RWPE1 (cell line): Measurements from ENCODE around the gene NPPC.
"Not testable (repeated sequence)": the region's sequence is repeated elsewhere in the genome, so short reads cannot be mapped to it uniquely, and the experiment has no call there.

Source experiments
- CTCF ChIA-PET: fragments of 350-600 bp; sonication (Branson Sonifier 250); formaldehyde crosslinking; extraction: SDS; loops from one replicate; lab custom pipeline; 2021; lab: Yijun Ruan, JAX
- POLR2A ChIA-PET: fragments of 400-600 bp; formaldehyde crosslinking; extraction: SDS; loops from one replicate; lab custom pipeline; 2020; ENCODE audit warnings: antibody characterized with exemption; ENCODE audit not compliant: low non-redundant PET; lab: Yijun Ruan, JAX
- DNase-seq: peaks from one replicate; pipeline ENCODE4 v3.0.0; 2012; ENCODE audit warnings: low spot score
- H3K27ac ChIP-seq: fragments of 450-650 bp; 2 replicates; pipeline ENCODE4 v1.5.1; 2017
- TF ChIP-seq, protein P1 (sequence below): fragments of 450-650 bp; conservative IDR thresholded peaks from 2 replicates; pipeline ENCODE4 v1.5.1; 2017; ENCODE audit warnings: low read depth, mild to moderate bottlenecking

NPPC gene

GRCh38 chr2:231910771-231911170 is 15.4 kb downstream of the NPPC start:
- ChIA-PET CTCF (interaction anchor here (0.6 kb wide), 1 partner anchor 15 kb away, joined by 3 read pairs; no protein-coding TSS in a partner anchor), POLR2A (no interaction called here)
- DNase-seq = no peak
- TF ChIP-seq, protein P1, sequence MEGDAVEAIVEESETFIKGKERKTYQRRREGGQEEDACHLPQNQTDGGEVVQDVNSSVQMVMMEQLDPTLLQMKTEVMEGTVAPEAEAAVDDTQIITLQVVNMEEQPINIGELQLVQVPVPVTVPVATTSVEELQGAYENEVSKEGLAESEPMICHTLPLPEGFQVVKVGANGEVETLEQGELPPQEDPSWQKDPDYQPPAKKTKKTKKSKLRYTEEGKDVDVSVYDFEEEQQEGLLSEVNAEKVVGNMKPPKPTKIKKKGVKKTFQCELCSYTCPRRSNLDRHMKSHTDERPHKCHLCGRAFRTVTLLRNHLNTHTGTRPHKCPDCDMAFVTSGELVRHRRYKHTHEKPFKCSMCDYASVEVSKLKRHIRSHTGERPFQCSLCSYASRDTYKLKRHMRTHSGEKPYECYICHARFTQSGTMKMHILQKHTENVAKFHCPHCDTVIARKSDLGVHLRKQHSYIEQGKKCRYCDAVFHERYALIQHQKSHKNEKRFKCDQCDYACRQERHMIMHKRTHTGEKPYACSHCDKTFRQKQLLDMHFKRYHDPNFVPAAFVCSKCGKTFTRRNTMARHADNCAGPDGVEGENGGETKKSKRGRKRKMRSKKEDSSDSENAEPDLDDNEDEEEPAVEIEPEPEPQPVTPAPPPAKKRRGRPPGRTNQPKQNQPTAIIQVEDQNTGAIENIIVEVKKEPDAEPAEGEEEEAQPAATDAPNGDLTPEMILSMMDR = no peak
- no peak overlapping the region for H3K27ac ChIP-seq

- DNase-seq, POLR2A ChIA-PET, CTCF ChIA-PET, H3K27ac ChIP-seq: not testable (repeated sequence)
These were observed 16.0 kb downstream of the NPPC start for GRCh38 chr2:231910161-231910560.

GRCh38 chr2:231909631-231910030 is 16.6 kb downstream of the NPPC start:
- POLR2A ChIA-PET = no interaction called here
- no peak for DNase-seq
- CTCF ChIA-PET = no interaction called here

DNA sequence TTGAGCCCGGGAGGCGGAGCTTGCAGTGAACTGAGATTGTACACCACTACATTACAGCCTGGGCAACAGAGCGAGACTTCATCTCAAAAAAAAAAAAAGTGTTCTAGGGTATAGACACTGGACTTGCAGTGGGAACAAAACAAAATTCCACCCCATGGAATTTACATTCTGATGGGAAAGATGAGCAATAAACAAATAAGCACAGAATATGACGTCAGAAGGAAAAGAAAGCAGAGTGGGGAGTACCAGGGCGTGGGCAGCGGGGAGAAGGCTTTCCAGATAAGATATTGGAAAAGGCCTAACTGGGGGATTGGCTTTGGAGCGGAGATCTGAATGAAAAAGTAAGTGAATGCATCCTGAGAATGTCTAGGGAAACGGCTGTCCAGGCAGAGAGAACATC is 17.6 kb downstream of the NPPC start:
- TF ChIP-seq, protein P1 = no peak
- DNase-seq = no peak
- CTCF ChIA-PET = interaction anchor here (0.7 kb wide), 1 partner anchor 26 kb away, joined by 4 read pairs; no protein-coding TSS in a partner anchor
- POLR2A ChIA-PET = no interaction called here
- H3K27ac ChIP-seq = no peak overlapping the region

More at GRCh38 chr2:231909631-231910030, 16.6 kb downstream of the NPPC start:
- TF ChIP-seq, protein P1 = no peak
- H3K27ac ChIP-seq = no peak overlapping the region

- H3K27ac ChIP-seq = no peak overlapping the region
- CTCF ChIA-PET = interaction anchor here (0.7 to 2.9 kb wide), 3 partner anchors 19 to 426 kb away, joined by 4 to 19 read pairs (median 5); no protein-coding TSS in a partner anchor
- TF ChIP-seq, protein P1 = no peak
- POLR2A ChIA-PET = no interaction called here
- no peak for DNase-seq
These were observed 18.4 kb downstream of the NPPC start for GRCh38 chr2:231907765-231908164.

DNA sequence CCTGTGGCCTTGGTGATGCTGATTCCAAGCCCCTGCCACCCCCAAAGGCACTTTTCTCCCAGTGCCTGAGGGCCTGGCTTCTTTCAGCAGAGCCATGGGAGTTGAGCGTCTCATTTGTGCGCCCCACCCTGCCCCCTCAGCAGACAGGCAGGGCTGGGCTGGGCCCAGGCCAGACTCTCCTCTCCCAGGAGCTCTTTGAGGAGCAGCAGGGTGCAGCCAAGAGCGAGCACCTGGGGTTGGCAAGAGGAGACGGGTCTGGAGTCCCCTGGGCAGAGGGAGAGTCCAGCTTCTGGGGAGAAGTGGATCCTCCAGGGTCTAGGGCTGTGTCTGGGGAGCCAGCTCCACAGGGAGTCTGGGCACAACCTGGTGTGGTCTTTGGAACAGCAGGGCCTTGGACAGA is 21.2 kb downstream of the NPPC start:
- ChIA-PET CTCF (interaction anchor here (0.5 to 2.9 kb wide), 7 partner anchors 11 to 535 kb away, joined by 3 to 19 read pairs (median 5); no protein-coding TSS in a partner anchor), POLR2A (no interaction called here)
- TF ChIP-seq, protein P1 = no peak
- no peak overlapping the region for H3K27ac ChIP-seq
- DNase-seq = no peak

DNA sequence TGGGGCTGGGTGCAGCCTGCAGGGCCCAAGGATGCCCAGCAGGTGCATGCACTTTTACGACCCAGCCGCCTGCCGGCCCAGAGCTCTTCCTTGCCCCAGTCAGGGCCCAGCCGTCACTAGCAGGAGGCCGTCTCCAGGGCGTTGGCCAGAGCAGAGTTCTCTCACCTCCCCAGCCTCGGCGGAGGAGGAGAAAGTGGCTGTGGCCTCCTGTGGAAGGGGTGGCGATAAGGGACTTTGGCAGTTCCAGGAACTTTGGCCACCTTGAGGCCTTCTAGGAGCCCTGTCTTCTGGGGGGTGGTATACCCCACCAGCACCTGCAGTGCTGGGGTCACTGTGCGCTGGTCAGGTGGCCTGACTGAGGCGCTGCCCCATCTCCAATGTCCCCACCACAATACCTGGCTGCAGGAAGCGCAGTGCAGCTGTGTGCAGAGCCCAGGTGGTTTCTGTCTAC is 22.0 kb downstream of the NPPC start:
- ChIA-PET POLR2A (no interaction called here), CTCF (interaction anchor here (1.0 kb wide), 1 partner anchor 424 kb away, joined by 6 read pairs; no protein-coding TSS in a partner anchor)
- DNase-seq = no peak
- H3K27ac ChIP-seq = no peak overlapping the region
- TF ChIP-seq, protein P1 = no peak
